Activated effector memory CD4-positive, alpha-beta T cell treated with Interleukin-2 at 50 U/mL for 16 hours (primary cell): ENCODE data around the gene TM4SF18.
"Not testable (repeated sequence)": the region's sequence is repeated elsewhere in the genome, so short reads cannot be mapped to it uniquely, and the experiment has no call there.

ENCODE experiments used
- DNase-seq: peaks from one replicate; pipeline ENCODE4 v3.0.0-alpha.2; 2020

The TM4SF18 gene

DNA sequence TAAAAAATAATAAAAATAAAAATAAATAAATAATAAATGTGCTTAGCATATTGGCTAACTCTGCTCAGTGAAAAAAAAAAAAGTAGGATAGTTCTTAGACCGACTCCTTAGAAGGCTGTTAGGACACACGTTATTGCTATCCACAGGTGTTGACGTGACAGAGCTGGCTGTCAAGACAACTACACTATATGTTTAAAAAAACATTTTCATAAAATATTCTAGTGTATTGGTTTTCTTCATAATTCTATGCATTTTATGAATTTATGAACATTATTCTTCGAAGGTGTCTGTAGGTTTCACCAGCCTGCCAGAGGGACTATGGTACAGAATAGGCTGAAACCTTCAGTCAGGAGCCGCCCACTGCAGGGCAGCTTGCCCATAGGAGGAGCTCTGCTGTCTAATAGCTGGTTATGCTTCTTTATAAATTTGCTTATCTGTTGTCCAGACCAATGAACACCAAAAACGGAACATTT, 34.8 kb upstream of the TM4SF18 start:
- no peak for DNase-seq

DNA sequence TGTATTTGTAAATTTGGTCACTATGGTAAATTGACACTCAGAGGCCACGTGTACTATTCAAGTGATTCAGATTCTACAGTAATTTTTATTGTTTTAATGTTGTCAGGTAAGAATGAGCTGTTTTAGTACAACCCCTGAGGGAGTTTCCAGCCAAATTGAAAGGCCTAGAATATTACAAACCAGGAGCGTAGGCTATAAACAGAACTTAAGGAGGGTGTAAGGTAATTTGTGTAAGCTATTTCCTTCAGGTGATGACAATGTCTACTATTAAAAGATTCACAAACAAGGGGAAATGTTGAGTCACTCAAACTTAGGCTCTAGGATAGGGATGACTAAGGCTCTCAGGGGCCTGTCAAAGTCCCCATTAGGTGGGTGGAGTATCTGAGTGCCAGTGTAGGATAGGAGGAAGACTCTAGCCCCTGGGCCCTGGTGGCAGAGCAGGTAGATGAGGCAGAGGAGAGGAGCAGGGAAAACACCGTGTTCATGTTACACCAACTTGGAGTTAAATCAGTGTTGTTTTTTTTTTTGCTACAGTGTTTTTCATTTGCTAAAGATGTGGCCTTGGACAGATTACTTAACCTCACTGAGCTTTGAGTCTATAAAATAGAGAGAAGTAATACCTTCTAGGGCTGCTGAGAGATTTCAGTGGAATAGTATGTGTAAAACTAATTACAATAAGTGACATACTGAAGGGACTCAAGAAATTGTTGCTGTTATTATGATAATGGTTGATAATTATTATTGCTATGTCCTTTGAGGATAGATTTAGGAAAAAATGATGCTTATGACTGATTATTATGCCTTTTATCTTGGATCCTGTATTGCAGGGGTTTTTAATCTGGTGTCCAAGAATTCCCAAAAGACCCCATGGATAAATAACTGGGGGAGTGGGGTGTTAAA, 33.8 kb upstream of the TM4SF18 start:
- DNase-seq = no peak

DNA sequence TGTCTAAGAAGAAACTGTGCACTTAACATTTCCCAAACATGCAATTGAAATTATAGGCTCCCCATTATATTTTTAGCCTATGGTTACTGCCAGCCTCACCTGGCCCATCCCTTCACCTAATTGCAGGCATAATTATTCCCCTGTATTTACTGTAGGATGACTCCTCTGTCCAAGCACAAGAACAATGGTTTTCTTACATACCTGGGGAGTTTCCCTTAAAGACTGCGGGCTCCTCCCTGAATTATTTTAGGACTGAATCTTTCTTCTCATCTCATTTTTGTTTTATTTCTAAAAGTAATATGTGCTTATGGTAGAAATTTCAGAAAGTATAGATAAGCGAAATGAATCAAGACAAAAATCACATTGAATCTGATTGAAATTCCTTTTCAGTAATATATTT, 32.6 kb upstream of the TM4SF18 start:
- no peak for DNase-seq

DNA sequence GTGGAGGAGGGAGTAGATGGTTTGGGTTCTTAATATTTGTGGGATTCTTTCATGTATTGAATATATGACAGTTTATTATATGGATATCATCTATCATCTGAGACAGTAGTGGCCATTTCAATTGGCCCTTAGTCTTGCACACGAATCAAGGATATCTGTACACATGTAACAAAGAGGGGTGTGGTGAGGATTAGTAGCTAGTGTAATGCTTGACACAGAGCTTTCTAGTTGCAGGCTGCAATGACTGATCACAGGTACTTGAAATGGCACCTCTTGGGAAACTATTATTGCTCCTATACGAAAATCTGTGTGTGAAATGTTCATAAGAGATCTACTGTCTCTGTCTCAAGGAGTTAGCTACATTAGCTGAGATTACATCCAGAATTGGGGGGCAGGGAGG, 31.2 kb upstream of the TM4SF18 start:
- DNase-seq = no peak

DNA sequence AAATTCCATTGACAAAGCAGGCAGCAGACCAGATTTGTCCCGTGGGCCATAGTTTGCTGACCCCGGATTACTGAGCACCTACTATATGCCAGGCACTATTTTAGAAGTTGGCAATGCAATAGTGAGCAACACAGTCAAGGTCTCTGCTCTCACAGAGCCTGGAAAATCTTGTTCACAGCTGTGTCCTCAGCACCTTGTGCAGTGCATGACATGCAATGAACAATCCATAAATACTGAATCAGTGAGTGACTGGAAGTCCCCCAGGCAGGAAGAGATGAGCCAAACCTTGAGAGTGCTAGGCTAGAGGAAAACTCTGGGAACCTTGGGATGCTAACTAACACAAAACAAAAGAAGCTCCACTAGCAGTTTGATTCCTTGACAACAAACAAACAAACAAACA, 29.6 kb upstream of the TM4SF18 start:
- no peak for DNase-seq

DNA sequence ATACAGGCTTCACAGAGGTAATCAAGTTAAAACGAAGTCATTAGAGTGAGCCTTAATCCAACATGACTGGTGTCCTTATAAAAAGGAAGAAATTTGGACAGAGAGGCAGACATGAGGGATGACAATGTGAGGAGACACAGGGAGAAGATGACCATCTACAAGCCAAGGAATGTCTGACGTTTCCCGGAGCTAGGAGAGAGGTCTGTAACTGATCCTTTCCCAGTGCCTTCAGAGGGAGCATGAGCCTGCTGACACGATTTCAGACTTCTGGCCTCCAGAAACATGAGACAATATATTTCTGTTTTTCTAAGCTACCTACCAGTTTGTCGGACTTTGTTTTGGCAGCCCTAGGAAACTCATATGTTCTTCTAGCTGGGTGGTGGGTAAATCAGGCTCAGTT, 28.9 kb upstream of the TM4SF18 start:
- DNase-seq = no peak

DNA sequence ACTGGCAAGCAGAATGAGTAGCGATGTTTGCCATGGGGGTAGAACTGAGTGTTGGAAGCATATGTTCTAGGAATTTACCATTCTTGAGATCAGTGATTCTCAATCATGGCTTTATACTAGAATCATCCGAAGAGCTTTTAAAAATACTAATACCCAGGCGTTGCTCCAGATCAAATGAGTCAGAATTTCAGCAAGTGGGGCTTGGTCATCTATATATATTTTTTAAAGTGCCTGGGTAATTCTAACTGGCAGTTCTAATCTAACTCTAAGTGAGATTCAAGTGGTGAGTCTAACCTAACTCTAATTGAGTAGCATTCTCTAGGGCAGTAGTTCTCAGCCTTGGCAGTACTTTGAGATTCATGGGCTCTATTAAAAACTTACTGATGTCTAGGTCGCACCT, 23.2 kb upstream of the TM4SF18 start:
- no peak for DNase-seq

DNA sequence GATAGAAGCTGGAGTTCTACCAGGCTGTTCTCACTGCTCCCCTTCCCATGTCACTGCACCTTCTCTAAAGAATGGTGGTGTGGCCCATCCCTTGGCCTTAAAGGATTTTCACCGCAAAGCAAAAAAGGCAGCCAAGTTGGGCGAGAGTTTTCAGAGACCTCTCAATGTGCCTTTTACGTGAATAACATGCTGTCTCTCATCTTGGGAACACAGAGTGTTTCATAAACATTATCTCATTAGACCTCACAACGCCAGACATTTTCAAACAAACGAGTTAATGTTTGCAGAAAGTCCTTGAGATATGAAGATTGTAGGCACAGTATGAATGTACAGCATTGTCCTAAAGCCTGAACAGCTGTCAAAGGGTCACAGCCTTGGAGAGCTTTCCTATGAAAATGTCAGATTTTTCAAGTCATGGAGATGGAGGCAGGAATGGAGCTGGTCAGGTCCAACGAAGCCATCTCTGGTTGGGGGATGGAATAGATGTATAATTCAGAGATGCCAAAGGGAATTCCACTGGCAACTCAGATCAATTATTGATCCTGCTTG, 22.7 kb upstream of the TM4SF18 start:
- DNase-seq = no peak

DNA sequence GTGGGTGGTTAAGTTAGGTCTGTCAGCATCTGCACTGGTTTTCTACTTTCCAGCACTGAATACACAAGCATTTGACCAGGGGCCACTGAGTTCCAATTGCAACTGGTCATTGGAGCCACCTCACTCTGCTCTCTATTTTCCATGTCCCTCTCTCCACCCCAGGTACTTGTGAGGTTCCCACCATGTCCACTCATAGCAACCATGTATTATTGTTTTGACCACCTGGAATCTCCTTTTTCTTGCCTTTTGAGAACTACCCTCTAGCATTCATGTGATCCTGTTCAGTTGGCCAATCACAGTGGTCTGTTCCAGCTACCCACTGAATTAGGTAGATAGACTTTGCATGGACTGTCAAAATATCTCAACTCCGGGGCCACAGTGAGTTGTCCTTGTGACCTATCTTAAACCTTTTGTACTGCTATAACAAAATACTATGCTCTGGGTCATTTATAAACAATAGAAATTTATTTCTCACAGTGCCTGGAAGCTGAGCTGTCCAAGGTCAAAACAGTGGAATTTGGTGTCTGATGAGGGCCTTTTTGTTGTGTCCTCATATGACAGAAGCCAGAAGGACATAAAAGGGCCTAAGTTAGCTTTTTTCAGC, 20.2 kb upstream of the TM4SF18 start:
- no peak for DNase-seq

DNA sequence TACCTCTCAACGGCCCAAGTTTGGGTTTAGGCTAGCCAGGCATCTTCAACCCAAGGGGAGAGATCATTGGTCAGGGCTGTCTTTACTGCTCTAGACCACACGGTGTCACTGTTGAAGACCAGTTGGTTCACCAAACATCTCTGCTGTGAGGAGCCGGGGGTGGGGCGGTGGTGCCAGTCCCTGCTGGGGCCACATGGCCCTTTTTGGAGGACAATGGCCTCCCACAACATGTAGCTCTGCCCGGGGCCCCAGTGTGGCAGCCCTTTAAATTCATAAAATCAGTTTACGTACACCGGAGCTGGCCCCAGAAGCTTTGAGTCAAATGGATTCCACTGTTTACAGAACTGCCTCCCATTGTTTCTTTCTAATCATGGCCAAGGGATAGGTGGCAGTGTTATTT, 19.1 kb upstream of the TM4SF18 start:
- no peak for DNase-seq

DNA sequence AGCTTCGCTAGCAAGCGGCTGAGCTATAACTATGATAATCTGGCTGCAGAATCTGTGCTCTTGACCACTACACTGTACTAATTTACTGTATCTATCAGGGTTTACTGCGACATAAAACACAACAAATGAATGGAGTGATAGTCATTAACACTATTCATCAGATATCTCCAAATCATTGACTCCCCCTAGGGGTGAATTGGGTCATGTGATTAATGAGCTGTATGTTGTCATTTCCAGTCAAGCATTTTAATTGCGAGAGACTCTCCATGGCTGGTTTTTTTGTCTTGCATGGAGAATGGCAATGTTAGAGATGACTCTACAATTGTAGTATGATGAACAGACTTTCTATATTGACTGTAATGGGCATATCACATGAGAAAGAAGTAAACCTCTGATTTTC, 10.5 kb upstream of the TM4SF18 start:
- DNase-seq = no peak

DNA sequence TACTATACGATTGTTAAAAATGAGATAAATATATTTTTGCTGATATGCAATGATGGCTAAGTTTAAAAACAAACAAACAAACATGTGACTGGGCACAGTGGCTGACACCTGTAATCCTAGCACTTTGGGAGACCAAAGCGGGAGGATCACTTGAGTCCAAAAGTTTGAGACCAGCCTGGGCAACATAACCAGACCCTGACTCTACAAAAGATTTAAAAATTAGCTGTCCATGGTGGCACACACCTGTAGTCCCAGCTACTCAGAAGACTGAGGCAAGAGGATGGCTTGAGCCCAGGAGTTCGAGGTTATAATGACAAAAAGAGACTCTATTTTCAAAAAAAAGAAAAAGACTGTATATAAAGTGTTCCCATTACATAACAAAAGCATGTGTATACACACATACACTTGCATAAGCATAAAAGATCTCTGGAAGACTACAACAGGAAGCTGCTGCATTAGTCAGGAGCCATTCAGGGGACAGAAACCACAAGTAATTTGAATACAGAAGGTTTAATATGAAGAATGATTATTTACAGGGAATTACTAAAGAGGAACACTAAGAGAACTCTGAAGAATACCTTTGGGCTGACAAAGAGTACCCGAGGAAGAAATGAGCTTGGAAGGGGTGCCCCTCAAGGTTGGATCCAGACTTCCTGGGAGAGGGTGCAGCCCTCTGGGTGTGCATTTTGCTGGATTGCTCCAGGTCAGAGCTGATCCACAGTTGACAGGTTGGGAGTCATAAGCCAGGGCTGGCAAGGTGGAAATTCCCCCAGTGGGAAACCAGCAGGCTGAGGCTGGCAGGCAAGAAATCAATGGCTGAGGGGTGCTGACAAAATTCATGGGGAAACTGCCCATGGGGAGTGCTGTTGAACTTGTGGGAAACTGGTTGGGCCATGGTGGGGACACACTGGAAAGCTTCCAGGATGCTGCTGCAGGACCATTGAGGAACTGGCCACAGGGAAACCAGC, 9.3 kb upstream of the TM4SF18 start:
- DNase-seq = no peak

DNA sequence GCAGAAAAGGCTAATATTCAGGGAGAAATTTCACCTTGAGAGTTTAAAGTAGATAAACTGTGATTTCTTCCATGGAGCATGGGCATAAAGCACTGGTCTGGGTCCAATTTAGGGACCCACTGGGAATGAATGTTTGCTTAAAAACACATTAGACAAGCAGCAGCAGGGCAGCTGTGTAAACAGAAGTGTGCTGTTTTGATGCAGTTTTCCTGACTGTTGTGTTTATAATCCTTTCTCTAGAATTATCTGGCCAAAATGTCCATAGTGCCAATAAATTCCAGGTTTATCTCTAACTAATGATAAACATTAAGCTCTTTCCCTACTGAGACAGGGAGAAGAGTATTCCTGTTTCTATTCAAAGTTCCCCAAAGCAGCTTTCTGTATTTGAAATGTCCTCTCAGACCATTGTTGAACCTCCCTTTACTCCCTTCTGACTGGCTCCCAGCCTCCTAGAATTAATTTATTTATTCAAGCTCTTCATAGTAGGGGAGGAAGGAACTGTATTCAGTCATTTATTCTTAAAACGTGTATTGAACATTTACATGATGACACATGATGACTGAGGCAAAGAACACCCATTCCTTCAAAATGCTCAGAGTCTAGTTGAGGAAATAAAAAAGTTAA, 7.0 kb upstream of the TM4SF18 start:
- DNase-seq = no peak

DNA sequence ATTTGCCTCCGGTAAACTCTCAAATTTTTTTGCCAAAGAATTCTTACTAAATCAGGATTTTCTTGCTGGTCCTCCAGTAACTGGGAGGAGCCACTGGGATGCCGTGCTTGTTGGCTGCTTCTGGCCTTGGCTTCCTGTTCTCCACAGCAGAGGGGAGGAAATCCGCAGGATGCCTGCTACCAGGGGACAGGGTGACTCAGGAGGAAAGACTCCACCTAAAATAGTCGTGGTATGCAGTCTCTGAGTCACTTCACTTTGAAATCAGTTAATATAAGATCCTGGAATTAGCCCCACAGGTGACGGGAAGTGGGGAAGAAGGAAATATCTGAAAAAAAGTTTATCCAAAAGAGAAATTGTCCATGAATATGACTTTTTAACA, 6.5 kb upstream of the TM4SF18 start:
- DNase-seq = no peak

DNA sequence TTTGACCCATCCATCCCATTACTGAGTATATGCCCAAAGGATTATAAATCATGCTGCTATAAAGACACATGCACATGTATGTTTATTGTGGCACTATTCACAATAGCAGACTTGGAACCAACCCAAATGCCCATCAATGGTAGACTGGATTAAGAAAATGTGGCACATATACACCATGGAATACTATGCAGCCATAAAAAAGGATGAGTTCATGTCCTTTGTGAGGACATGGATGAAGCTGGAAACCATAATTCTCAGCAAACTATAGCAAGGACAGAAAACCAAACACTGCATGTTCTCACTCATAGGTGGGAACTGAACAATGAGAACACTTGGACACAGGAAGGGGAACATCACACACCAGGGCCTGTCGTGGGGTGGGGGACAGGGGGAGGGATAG, 4.0 kb upstream of the TM4SF18 start:
- DNase-seq = not testable (repeated sequence)

DNA sequence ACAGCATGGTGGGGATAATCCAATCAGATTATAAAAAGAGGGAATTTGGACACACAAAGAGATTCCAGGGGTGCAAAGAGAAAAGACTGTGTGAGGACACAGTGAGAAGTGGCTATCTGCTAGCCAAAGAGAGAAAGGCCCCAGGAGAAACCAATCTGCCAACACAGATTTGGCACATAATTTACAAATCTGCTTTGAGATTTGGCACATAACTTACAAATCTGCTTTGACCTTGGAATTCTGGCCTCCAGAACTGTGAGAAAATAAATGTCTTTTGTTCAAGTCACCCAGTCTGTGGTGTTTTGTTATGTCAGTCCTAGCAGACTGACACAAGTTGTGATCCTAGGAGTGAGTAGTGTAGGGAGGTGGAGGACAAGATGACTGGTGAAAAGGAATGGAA, 3.5 kb upstream of the TM4SF18 start:
- no peak for DNase-seq

DNA sequence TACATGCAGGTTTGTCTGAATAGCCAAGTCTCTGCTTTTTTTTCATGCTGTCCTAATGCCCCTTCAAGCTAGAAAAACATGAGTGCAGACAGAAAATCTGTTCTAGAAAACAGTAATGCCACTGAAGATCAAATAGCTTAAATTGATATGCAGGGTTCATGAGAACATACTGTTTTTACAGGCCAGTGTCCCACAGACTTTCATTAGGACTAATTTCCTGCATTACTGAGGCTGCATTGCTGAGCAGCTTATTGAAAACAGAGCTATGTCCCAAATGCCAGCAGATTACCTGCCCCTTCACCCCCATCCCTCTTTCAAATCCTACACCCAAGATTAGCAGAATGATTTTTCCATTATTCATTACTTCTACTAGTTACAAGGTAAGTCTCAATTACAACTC, 665 bp downstream of the TM4SF18 start:
- DNase-seq = no peak

DNA sequence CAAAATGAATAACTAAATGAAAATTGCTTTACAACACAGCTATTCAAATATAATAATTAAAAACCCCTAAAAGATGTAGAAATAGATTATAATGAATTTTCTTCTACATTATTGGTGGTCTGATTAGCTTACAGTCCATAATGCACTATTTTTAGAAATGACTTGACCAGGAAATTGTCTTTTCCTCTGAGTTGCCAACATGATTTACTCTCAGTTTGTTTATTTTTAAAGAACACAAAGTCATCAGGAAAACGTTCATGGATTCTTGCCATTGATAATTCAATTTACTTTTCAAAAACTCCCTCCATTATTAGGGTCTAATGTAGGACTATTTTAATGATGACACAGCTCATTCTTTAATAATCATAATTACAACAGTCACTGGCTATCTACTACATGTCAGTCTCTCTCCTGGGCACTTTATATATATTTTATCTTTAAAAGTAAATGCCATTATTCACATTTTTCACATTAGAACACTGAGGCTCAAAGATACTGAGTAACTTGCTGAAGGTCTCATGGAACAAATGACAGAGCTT, 1.1 kb downstream of the TM4SF18 start:
- DNase-seq = no peak

DNA sequence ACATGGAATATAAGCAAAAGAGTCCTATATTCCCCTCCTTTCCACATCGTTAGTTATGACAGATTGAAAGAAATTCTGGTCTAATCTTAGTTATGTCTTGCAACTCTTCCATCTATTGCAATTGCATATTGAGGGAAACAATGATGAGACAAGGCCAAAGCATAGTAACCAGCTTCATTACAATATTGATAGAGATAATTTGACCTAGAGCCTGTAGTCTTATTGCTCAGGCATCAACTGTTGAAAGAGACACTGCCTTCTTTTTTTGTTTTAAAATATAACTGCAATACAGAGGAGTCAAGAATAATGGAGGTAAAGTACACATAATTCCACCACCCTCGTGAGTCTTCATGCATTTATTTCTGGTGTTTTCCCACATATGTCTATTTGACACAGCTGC, 2.0 kb downstream of the TM4SF18 start:
- DNase-seq = no peak

DNA sequence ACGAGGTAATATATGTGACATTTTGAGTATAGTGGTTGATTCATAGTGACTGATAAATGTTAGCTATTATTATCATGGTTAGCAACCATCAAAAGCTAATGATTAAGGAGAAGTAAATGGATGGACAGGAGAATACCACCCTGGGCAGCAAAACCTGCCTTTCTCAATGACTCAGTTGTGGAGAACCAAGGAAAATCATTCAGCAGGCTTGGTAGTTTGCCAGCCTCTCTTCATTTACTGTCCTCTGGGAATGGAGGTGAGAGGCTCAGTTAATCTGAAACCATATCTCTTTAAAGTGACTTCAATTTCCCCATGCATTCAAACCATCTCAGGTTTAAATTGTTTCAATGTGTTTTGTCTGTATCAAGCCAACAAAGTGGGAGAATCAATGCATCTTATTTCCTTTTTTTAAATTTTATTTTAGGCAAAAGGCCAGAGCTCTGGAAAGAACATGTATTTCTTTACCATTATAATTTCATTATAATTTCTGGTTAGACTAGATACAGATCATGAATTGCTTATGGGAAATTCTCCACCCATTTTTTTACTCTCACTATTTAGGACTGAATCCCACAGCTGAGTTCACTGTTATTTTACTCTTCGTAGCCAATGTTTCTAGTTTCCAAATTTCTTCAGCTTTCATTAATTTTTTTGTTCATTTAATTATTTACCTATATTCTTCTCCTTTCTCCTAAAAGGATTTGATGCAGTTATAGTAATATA, 2.7 kb downstream of the TM4SF18 start:
- no peak for DNase-seq

DNA sequence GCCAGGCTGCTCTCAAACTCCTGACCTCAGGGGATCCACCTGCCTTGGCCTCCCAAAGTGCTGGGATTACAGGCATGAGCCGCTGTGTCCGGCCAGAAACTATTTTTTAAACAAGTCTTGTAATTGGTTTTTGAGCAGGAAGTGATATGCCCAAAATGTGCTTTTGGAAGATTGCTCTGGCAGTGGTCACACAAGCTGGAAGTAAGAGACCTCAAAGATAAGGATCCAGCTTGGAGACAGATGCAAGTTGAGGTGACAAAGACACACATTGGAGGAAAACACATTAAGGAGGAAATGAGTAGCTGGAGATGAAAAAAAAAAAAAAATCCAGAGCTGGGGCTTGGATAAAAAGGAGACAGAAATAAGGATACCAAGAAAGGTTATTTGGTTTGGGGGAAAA, 6.3 kb downstream of the TM4SF18 start:
- no peak for DNase-seq

DNA sequence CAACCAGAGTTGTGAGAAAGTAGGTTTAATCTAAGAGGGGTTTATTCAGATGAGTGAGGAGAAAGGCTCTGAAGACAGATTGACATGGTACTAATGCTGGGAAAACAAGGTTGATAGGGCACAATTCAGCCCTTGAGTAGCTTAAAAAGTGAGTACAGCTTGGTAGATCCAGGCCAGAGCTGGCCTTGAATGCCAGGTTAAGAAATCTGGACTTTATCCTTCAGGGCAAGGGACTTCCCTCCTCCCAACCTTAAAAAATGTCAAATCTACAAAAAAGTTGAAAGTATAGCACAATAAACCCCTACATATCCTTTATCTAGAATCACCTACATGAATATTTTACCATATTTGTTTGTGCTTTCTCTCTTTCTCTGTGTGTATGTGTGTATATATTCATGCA, 7.9 kb downstream of the TM4SF18 start:
- DNase-seq = no peak
